Erythroblast (primary cell): Measurements from ENCODE around the gene MAPK10.

Experiments
- GATA1 ChIP-seq: IDR thresholded peaks from 2 replicates; pipeline ENCODE4 v1.6.1; 2011; ENCODE audit warnings: low read depth, mild to moderate bottlenecking, control low read depth, low read length, moderate library complexity
- POLR2A ChIP-seq: IDR thresholded peaks from 2 replicates; pipeline ENCODE4 v1.6.1; 2011; ENCODE audit warnings: mild to moderate bottlenecking, low read length

DNA sequence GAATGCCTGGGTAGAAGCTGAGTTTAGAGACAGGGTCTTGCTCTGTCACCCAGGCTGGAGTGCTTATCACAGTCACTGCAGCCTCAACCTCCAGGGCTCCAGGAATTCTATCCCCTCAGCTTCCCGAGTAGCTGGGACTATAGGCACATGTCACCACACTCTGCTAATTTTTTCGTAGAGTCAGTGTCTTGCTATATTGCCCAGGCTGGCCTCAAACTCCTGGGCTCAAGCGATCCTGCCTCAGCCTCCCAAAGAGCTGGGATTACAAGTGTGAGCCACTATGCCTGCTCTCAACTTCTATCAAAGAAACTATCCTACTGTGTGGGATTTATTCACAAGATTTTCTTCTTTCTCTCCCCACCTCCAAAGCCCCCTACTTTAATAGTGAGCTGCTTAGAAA lies 15.7 kb downstream of the MAPK10 start:
- TF ChIP-seq POLR2A, result no peak
- TF ChIP-seq GATA1, result no peak
